Neuronal stem cell (in vitro differentiated cells): Measurements from ENCODE around the gene RNF7.

Experiments used
- DNase-seq: peaks from one replicate; pipeline ENCODE4 v3.0.0-alpha.2; 2013; ENCODE audit warnings: low spot score
- H2AFZ ChIP-seq: one replicate; pipeline ENCODE4 v1.6.1; 2013; ENCODE audit warnings: mild to moderate bottlenecking, low read length, inconsistent platforms
- H2AK5ac ChIP-seq: 2 replicates; pipeline ENCODE4 v1.6.1; 2013; ENCODE audit warnings: low read depth, mild to moderate bottlenecking, inconsistent platforms, low read length, moderate library complexity, mixed read lengths
- H2BK120ac ChIP-seq: 2 replicates; pipeline ENCODE4 v1.6.1; 2013; ENCODE audit warnings: low read depth, mild to moderate bottlenecking, inconsistent platforms, low read length, moderate library complexity, mixed read lengths
- H2BK12ac ChIP-seq: one replicate; pipeline ENCODE4 v1.6.1; 2013; ENCODE audit warnings: low read length, inconsistent platforms
- H2BK15ac ChIP-seq: 2 replicates; pipeline ENCODE4 v1.6.1; 2013; ENCODE audit warnings: mild to moderate bottlenecking, low read length, inconsistent platforms, mixed read lengths
- H2BK5ac ChIP-seq: one replicate; pipeline ENCODE4 v1.6.1; 2013; ENCODE audit warnings: inconsistent platforms, mild to moderate bottlenecking, low read length, moderate library complexity
- H3K14ac ChIP-seq: one replicate; pipeline ENCODE4 v1.6.1; 2013; ENCODE audit warnings: low read length, inconsistent platforms
- H3K18ac ChIP-seq: 2 replicates; pipeline ENCODE4 v1.6.1; 2013; ENCODE audit warnings: low read length, inconsistent platforms
- H3K23ac ChIP-seq: 2 replicates; pipeline ENCODE4 v1.6.1; 2013; ENCODE audit warnings: low read depth, mild to moderate bottlenecking, mixed read lengths, low read length, inconsistent platforms; ENCODE audit not compliant: poor library complexity
- H3K27ac ChIP-seq: replicated peaks from 3 replicates; pipeline ENCODE4 v1.5.1; 2013; ENCODE audit warnings: low read length, inconsistent platforms
- H3K27me3 ChIP-seq, 3 experiments: 2 replicates each; pipeline ENCODE4 v1.6.1; 2013; ENCODE audit warnings: low read length in 3 of 3, mild to moderate bottlenecking in 2 of 3, inconsistent platforms in 1 of 3, low read depth in 1 of 3, mixed read lengths in 1 of 3, moderate library complexity in 1 of 3; ENCODE audit not compliant: control insufficient read depth in 3 of 3, insufficient read depth in 3 of 3
- H3K36me3 ChIP-seq, 2 donors: replicated peaks in 1 of 2; 2 replicates each; pipeline ENCODE4 v1.6.1; 2013; ENCODE audit warnings: low read length in 2 of 2; ENCODE audit not compliant: control insufficient read depth in 2 of 2, insufficient read depth in 2 of 2
- H3K4ac ChIP-seq: 2 replicates; pipeline ENCODE4 v1.6.1; 2013; ENCODE audit warnings: inconsistent platforms, mild to moderate bottlenecking, low read length, moderate library complexity
- H3K4me1 ChIP-seq, 2 donors: 1 replicate in 1 of 2; 2 replicates in 1 of 2; pipeline ENCODE4 v1.6.1; 2013; ENCODE audit warnings: low read length in 2 of 2, low read depth in 1 of 2; ENCODE audit not compliant: control insufficient read depth in 2 of 2, insufficient read depth in 1 of 2
- H3K4me2 ChIP-seq: one replicate; pipeline ENCODE4 v1.6.1; 2013; ENCODE audit warnings: mild to moderate bottlenecking, low read length, inconsistent platforms; ENCODE audit not compliant: insufficient read depth, poor library complexity, severe bottlenecking
- H3K4me3 ChIP-seq, 2 donors: 2 replicates each; pipeline ENCODE4 v1.5.1; 2013; ENCODE audit warnings: low read length in 2 of 2, mild to moderate bottlenecking in 2 of 2, inconsistent platforms in 1 of 2, moderate library complexity in 1 of 2
- H3K79me1 ChIP-seq: one replicate; pipeline ENCODE4 v1.6.1; 2013; ENCODE audit warnings: low read depth, mild to moderate bottlenecking, inconsistent platforms, low read length, moderate library complexity
- H3K9ac ChIP-seq: one replicate; pipeline ENCODE4 v1.6.1; 2013; ENCODE audit warnings: mild to moderate bottlenecking, low read depth, low read length, inconsistent platforms; ENCODE audit not compliant: poor library complexity
- H3K9me3 ChIP-seq, 2 donors: replicated peaks in 1 of 2; 2 replicates each; pipeline versions ENCODE3 to v1.6.1; 2013; ENCODE audit warnings: low read length in 2 of 2, mild to moderate bottlenecking in 2 of 2, inconsistent platforms in 1 of 2, low read depth in 1 of 2, mixed read lengths in 1 of 2, moderate library complexity in 1 of 2; ENCODE audit not compliant: control insufficient read depth in 2 of 2, insufficient read depth in 1 of 2
- H4K8ac ChIP-seq: one replicate; pipeline ENCODE4 v1.6.1; 2013; ENCODE audit warnings: low read depth, mild to moderate bottlenecking, inconsistent platforms, low read length, moderate library complexity
- H4K91ac ChIP-seq: one replicate; pipeline ENCODE4 v1.6.1; 2013; ENCODE audit warnings: low read length, low read depth, mild to moderate bottlenecking, inconsistent platforms; ENCODE audit not compliant: poor library complexity
- WGBS, 2 donors: extraction: QIAGEN DNeasy Blood & Tissue Kit; methylation state at CpG; one replicate each; pipeline ENCODE4 v1.1.7; 2013; ENCODE audit warnings: missing lambda C conversion rate in 2 of 2, mixed read lengths in 1 of 2; ENCODE audit not compliant: insufficient read length in 2 of 2, insufficient replicate concordance in 1 of 2; ENCODE audit errors: extremely low coverage in 2 of 2; 5-methylcytosine and 5-hydroxymethylcytosine counted together

Gene RNF7

GRCh38 chr3:141724186-141724585, 13.9 kb upstream of the RNF7 start:
- Histone ChIP-seq H3K4me2 (no peak overlapping the region), H3K4me3 (no peak overlapping the region), H2BK5ac (no peak overlapping the region), H3K9me3 (peaks cover 0 to 2% of the 10 kb centered on the region in 2 donors), H3K14ac (no peak overlapping the region), H3K23ac (peak overlapping the region; percentile 19), H3K36me3 (no peaks in the 10 kb centered on the region), H3K27me3 (peaks cover 0 to 18% (median 0%) of the 10 kb centered on the region in 3 experiments), H3K4ac (no peak overlapping the region), H3K9ac (no peak overlapping the region), H4K8ac (no peak overlapping the region), H3K18ac (no peak overlapping the region), H2AFZ (no peak overlapping the region), H3K79me1 (no peaks in the 10 kb centered on the region), H4K91ac (no peak overlapping the region), H2BK12ac (no peak overlapping the region), H2BK15ac (no peak overlapping the region), H2BK120ac (no peak overlapping the region), H3K4me1 (no peaks in the 10 kb centered on the region), H2AK5ac (no peak overlapping the region), H3K27ac (no peak overlapping the region)
- whole genome bisulfite sequencing, 2 donors, result no CpG with 5 or more reads among the region's 1 CpG
- DNase-seq, result no peak

- WGBS, 2 donors, result no CpG with 5 or more reads among the region's 4 CpGs
- no peak overlapping the region for H3K4me2 ChIP-seq
Measured at GRCh38 chr3:141725036-141725435, 13.1 kb upstream of the RNF7 start.

GRCh38 chr3:141726483-141726882, 11.6 kb upstream of the RNF7 start:
- Histone ChIP-seq H3K4ac (no peak overlapping the region), H4K8ac (no peak overlapping the region), H3K23ac (no peak overlapping the region), H3K14ac (no peak overlapping the region), H2AK5ac (no peak overlapping the region), H2AFZ (no peak overlapping the region), H2BK15ac (no peak overlapping the region), H3K4me2 (no peak overlapping the region), H2BK120ac (no peak overlapping the region), H3K4me1 (no peaks in the 10 kb centered on the region), H3K4me3 (no peak overlapping the region), H4K91ac (no peak overlapping the region), H3K36me3 (no peaks in the 10 kb centered on the region), H3K9ac (no peak overlapping the region), H2BK12ac (no peak overlapping the region), H3K18ac (no peak overlapping the region), H2BK5ac (no peak overlapping the region), H3K27ac (no peak overlapping the region), H3K27me3 (peaks cover 0 to 14% (median 0%) of the 10 kb centered on the region in 3 experiments), H3K79me1 (no peaks in the 10 kb centered on the region), H3K9me3 (peaks cover 0 to 2% of the 10 kb centered on the region in 2 donors)
- no CpG with 5 or more reads among the region's 1 CpG for WGBS, 2 donors
- no peak for DNase-seq

More at GRCh38 chr3:141725036-141725435, 13.1 kb upstream of the RNF7 start:
- no peak overlapping the region for H2AK5ac ChIP-seq
- H3K23ac ChIP-seq, result no peak overlapping the region
- no peak overlapping the region for H3K27ac ChIP-seq
- no peaks in the 10 kb centered on the region for H3K79me1 ChIP-seq
- no peak overlapping the region for H3K9ac ChIP-seq
- no peak overlapping the region for H3K18ac ChIP-seq
- H3K14ac ChIP-seq, result no peak overlapping the region
- H2BK120ac ChIP-seq, result no peak overlapping the region
- H3K4me3 ChIP-seq, result no peak overlapping the region
- H2BK5ac ChIP-seq, result no peak overlapping the region
- no peak overlapping the region for H4K8ac ChIP-seq
- peaks cover 0 to 14% (median 0%) of the 10 kb centered on the region in 3 experiments for H3K27me3 ChIP-seq
- H4K91ac ChIP-seq, result no peak overlapping the region
- no peak overlapping the region for H2BK12ac ChIP-seq
- no peak for DNase-seq
- peaks cover 0 to 2% of the 10 kb centered on the region in 2 donors for H3K9me3 ChIP-seq
- no peak overlapping the region for H3K4ac ChIP-seq
- no peaks in the 10 kb centered on the region for H3K4me1 ChIP-seq
- H3K36me3 ChIP-seq, result no peaks in the 10 kb centered on the region
- H2AFZ ChIP-seq, result no peak overlapping the region
- no peak overlapping the region for H2BK15ac ChIP-seq

GRCh38 chr3:141728355-141728892, 9.7 kb upstream of the RNF7 start:
- no peaks in the 10 kb centered on the region for H3K79me1 ChIP-seq
- no CpG with 5 or more reads among the region's 5 CpGs for WGBS, 2 donors
- no peak for DNase-seq
- H3K4me3 ChIP-seq, result no peak overlapping the region
- peaks cover 0 to 14% (median 0%) of the 10 kb centered on the region in 3 experiments for H3K27me3 ChIP-seq
- H3K14ac ChIP-seq, result no peak overlapping the region
- H4K91ac ChIP-seq, result no peak overlapping the region
- H4K8ac ChIP-seq, result no peak overlapping the region
- H2AK5ac ChIP-seq, result no peak overlapping the region
- no peak overlapping the region for H2BK120ac ChIP-seq
- H3K36me3 ChIP-seq, result no peaks in the 10 kb centered on the region
- no peak overlapping the region for H3K23ac ChIP-seq
- H3K9me3 ChIP-seq, result peaks cover 0 to 2% of the 10 kb centered on the region in 2 donors
- no peaks in the 10 kb centered on the region for H3K4me1 ChIP-seq
- no peak overlapping the region for H2BK5ac ChIP-seq
- no peak overlapping the region for H3K4ac ChIP-seq
- H2BK15ac ChIP-seq, result no peak overlapping the region
- no peak overlapping the region for H3K27ac ChIP-seq
- H2BK12ac ChIP-seq, result no peak overlapping the region
- no peak overlapping the region for H3K9ac ChIP-seq
- no peak overlapping the region for H2AFZ ChIP-seq
- H3K18ac ChIP-seq, result no peak overlapping the region
- H3K4me2 ChIP-seq, result no peak overlapping the region
